Mucosa of stomach (tissue), 1 donor: ENCODE results near the gene PLA2G1B.

Experiments used
- H3K27me3 ChIP-seq: one replicate; pipeline ENCODE4 v1.7.0; 2013; ENCODE audit warnings: mild to moderate bottlenecking, low read length; ENCODE audit not compliant: control insufficient read depth, insufficient read depth
- H3K36me3 ChIP-seq: one replicate; pipeline ENCODE4 v1.7.0; 2013; ENCODE audit warnings: low read length; ENCODE audit not compliant: control insufficient read depth, insufficient read depth
- H3K4me1 ChIP-seq: one replicate; pipeline ENCODE4 v1.7.0; 2013; ENCODE audit warnings: mild to moderate bottlenecking, low read length; ENCODE audit not compliant: control insufficient read depth, insufficient read depth
- H3K4me3 ChIP-seq: one replicate; pipeline ENCODE4 v1.7.0; 2013; ENCODE audit warnings: low read length
- H3K9ac ChIP-seq: one replicate; pipeline ENCODE4 v1.7.0; 2013; ENCODE audit warnings: mild to moderate bottlenecking, low read length, moderate library complexity
- H3K9me3 ChIP-seq: one replicate; pipeline ENCODE4 v1.7.0; 2013; ENCODE audit warnings: mild to moderate bottlenecking, low read length, moderate library complexity; ENCODE audit not compliant: control insufficient read depth
- donor health status: Pancreatic carcinoma.

The PLA2G1B gene

DNA sequence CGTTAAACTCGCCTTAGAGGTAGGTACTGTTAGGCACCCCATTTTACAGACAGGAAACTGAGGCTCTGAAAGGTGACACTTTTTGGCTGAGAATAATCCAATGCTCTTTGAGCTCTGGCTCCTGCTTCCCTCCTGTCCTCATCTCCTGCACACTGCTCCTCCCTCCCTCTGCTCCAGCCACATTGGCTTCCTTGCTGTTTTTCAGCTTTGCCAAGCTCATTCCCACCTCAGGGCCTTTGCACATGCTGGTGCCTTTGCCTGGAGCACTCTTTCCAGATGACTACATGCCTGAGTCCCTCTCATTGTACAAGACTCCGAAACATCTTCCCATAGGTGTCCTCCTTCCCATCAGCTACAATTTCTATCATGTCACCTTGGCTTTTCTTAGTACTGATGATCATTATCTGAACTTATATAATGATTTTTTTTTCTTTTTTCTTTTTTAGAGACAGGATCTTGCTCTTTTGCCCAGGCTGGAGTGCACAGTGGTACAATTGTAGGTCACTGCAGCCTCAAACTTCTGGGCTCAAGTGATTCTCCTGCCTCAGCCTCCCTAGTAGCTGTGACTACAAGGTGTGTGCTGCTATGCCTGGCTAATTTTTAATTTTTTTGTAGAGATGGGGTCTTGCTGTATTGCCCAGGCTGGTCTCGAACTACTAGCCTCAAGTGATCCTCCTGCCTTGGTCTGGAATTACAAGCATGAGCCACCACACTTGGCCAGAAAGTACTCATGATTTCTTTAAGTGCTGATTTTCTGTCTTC is 26.2 kb upstream of the PLA2G1B start:
- Histone ChIP-seq H3K9me3 (no peaks in the 10 kb centered on the region), H3K27me3 (no peaks in the 10 kb centered on the region), H3K36me3 (no peaks in the 10 kb centered on the region), H3K4me3 (no peak overlapping the region), H3K4me1 (peaks cover 18% of the 10 kb centered on the region), H3K9ac (no peak overlapping the region)

DNA sequence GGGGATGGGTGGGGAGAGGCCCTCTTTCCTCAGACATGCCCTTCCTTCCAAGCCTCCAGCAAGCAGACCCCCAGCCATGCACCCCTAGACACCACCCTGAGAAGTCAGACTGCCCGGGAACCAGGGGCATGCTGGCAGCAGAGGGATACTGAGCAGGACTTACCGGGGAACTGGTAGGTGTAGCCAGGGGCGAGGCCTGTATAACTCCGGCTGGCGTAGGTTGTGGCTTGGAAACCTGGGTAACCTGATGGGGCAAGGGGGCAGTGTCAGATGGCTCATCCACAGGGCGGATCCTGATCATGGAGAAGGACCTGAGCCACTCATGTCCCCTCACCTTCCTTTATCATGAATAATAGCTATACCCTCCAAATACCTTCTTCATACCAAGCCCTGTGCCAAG is 25.6 kb upstream of the PLA2G1B start:
- Histone ChIP-seq H3K27me3 (peaks cover 1% of the 10 kb centered on the region), H3K4me3 (no peak overlapping the region), H3K4me1 (peaks cover 18% of the 10 kb centered on the region), H3K9me3 (no peaks in the 10 kb centered on the region), H3K36me3 (no peaks in the 10 kb centered on the region), H3K9ac (no peak overlapping the region)

- peaks cover 3% of the 10 kb centered on the region for H3K27me3 ChIP-seq
- peaks cover 18% of the 10 kb centered on the region for H3K4me1 ChIP-seq
- H3K9ac ChIP-seq: no peak overlapping the region
- no peaks in the 10 kb centered on the region for H3K9me3 ChIP-seq
- no peaks in the 10 kb centered on the region for H3K36me3 ChIP-seq
- no peak overlapping the region for H3K4me3 ChIP-seq
Measured at GRCh38 chr12:120352117-120352516, 24.5 kb upstream of the PLA2G1B start.

GRCh38 chr12:120350576-120351350 is 23.2 kb upstream of the PLA2G1B start:
- Histone ChIP-seq H3K9ac (no peak overlapping the region), H3K27me3 (peaks cover 3% of the 10 kb centered on the region), H3K9me3 (no peaks in the 10 kb centered on the region), H3K4me3 (no peak overlapping the region), H3K36me3 (no peaks in the 10 kb centered on the region), H3K4me1 (peaks cover 18% of the 10 kb centered on the region)

GRCh38 chr12:120347766-120348165 is 20.2 kb upstream of the PLA2G1B start:
- Histone ChIP-seq H3K4me3 (no peak overlapping the region), H3K9ac (no peak overlapping the region), H3K27me3 (peaks cover 3% of the 10 kb centered on the region), H3K9me3 (no peaks in the 10 kb centered on the region), H3K36me3 (no peaks in the 10 kb centered on the region), H3K4me1 (peaks cover 18% of the 10 kb centered on the region)

- Histone ChIP-seq H3K4me1 (peaks cover 18% of the 10 kb centered on the region), H3K9me3 (no peaks in the 10 kb centered on the region), H3K9ac (no peak overlapping the region), H3K27me3 (peaks cover 3% of the 10 kb centered on the region), H3K4me3 (no peak overlapping the region), H3K36me3 (no peaks in the 10 kb centered on the region)
Measured at GRCh38 chr12:120346681-120347080, 19.1 kb upstream of the PLA2G1B start.

DNA sequence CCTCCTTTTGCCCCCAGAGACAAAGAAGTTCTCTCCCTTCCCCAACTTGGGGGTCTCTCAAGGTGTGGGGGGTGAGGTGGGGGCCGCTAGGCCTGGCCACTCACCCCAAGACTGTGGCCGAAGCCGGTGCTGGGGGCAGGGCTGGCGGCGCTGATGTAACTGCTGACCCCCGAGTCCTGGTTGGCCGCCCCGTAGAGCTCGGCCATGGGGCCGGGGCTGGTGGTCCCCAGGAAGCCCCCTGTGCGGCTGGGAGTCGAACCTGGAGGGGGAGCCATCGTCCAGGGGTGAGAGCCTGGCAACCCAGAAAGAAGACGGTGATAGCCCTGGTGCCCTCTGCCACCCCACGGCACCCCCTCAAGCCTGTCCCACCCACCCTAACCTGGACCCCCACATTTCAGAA is 18.5 kb upstream of the PLA2G1B start:
- Histone ChIP-seq H3K36me3 (no peaks in the 10 kb centered on the region), H3K4me1 (peaks cover 13% of the 10 kb centered on the region), H3K4me3 (no peak overlapping the region), H3K9me3 (no peaks in the 10 kb centered on the region), H3K27me3 (peaks cover 3% of the 10 kb centered on the region), H3K9ac (no peak overlapping the region)

DNA sequence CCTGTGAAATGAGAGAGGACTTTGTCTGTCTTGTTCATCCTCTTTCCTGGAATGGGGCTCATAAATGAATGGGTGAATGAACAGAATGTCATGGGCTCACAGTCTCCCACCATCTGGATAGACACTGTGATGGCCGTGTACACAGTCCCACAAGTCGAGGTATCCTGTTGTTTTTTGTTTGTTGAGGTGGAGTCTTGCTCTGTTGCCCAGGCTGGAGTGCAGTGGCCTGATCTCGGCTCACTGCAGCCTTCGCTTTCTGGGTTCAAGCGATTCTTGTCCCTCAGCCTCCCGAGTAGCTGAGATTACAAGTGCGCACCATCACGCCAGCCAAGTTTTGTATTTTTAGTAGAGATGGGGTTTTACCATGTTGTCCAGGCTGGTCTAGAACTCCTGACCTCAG is 16.1 kb upstream of the PLA2G1B start:
- no peak overlapping the region for H3K9ac ChIP-seq
- no peaks in the 10 kb centered on the region for H3K36me3 ChIP-seq
- no peak overlapping the region for H3K4me3 ChIP-seq
- no peaks in the 10 kb centered on the region for H3K4me1 ChIP-seq
- no peaks in the 10 kb centered on the region for H3K9me3 ChIP-seq
- H3K27me3 ChIP-seq: peaks cover 3% of the 10 kb centered on the region

GRCh38 chr12:120343039-120343537 is 15.5 kb upstream of the PLA2G1B start:
- no peaks in the 10 kb centered on the region for H3K4me1 ChIP-seq
- H3K36me3 ChIP-seq: no peaks in the 10 kb centered on the region
- H3K27me3 ChIP-seq: peaks cover 2% of the 10 kb centered on the region
- H3K9me3 ChIP-seq: no peaks in the 10 kb centered on the region
- H3K4me3 ChIP-seq: no peak overlapping the region
- no peak overlapping the region for H3K9ac ChIP-seq

DNA sequence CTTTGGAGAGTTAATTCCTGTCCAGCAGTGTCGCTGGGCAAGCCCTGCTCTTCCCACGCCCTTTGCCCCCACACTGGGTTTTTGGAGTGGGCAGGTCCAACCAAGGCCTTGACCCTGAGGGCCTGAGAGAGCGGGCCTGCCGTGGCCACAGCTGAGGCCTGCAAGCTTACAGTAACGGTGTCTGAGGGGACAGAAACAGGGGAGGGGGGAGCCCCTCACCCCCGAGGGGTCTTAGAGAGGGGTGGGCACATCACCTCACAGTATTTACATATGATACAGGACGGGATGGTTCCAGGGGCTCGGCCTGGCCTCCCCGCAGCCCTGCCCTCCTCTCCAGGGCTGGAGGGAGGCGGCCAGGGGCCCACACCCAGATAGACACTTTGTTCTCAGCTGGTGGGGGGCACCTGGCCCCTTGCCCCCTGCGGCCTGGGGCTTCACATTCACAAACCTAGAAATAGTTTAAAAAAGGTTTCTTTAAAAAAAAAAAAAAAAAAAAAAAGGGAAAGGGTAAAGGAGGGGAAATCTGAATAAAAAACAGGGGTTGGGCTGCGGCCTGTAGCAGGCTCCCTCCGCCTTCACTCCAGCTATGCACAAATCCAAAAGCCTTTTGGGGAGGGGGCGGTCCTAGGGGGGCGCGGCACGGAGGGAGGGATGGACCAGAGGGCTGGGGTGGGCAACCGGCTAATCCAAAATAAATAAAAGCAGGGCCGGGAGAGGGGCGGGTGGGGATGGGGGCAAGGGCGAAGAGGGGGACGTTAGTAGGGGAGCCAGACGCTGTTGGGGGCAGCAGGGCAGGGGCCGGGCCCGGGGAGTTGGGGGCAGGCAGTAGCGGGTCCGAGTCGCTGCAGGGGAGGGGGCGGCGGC is 14.8 kb upstream of the PLA2G1B start:
- no peak overlapping the region for H3K9ac ChIP-seq
- H3K4me3 ChIP-seq: no peak overlapping the region
- H3K9me3 ChIP-seq: no peaks in the 10 kb centered on the region
- H3K4me1 ChIP-seq: no peaks in the 10 kb centered on the region
- H3K27me3 ChIP-seq: no peaks in the 10 kb centered on the region
- no peaks in the 10 kb centered on the region for H3K36me3 ChIP-seq

- Histone ChIP-seq H3K9me3 (no peaks in the 10 kb centered on the region), H3K4me1 (no peaks in the 10 kb centered on the region), H3K4me3 (no peak overlapping the region), H3K9ac (no peak overlapping the region), H3K27me3 (no peaks in the 10 kb centered on the region), H3K36me3 (no peaks in the 10 kb centered on the region)
Measured at GRCh38 chr12:120339256-120339655, 11.7 kb upstream of the PLA2G1B start.
